Endothelial cell of umbilical vein (primary cell): ENCODE results near the gene BRF1. TPM values are rescaled to one million over a fixed set of nuclear protein-coding genes. Genes with fewer than 3 reads are reported as not detected.

Experiments used
- BruUV-seq: library from RNA; stranded (reverse); fragments of 400-500 nt; replicated peaks from 2 replicates; lab custom pipeline; 2021; lab: Mats Ljungman, UMichigan
- CTCF ChIA-PET: fragments of 300-600, 350-600 bp; sonication (Branson Sonifier 250); formaldehyde crosslinking; loops from one replicate; lab custom pipeline; 2021; ENCODE audit warnings: antibody characterized with exemption, inconsistent platforms; lab: Charles Lee
- POLR2A ChIA-PET: fragments of 300-600, 350-600 bp; sonication (Branson Sonifier 250); formaldehyde crosslinking; loops from one replicate; lab custom pipeline; 2021; ENCODE audit warnings: antibody characterized with exemption, inconsistent platforms; lab: Charles Lee
- DNase-seq: peaks from one replicate; pipeline ENCODE4 v3.0.0-alpha.2; 2011; ENCODE audit warnings: low read depth, low spot score
- FAIRE-seq: peaks from 2 replicates; lab custom pipeline; 2011; peaks lifted over from hg19 to GRCh38; lab: Jason Lieb, UNC
- H2AFZ ChIP-seq: 2 replicates; pipeline ENCODE4 v1.6.0; 2012; ENCODE audit warnings: low read depth, low read length, control low read depth, inconsistent platforms
- H3K27ac ChIP-seq: 2 replicates; pipeline ENCODE4 v1.5.1; 2011; ENCODE audit warnings: low read depth, mild to moderate bottlenecking, control low read depth, low read length, moderate library complexity; ENCODE audit not compliant: insufficient read depth
- H3K27me3 ChIP-seq, 2 experiments: 2 replicates each; pipeline versions ENCODE4 v1.6.0 to v1.6.1; 2011; ENCODE audit warnings: low read length in 2 of 2, mixed read lengths in 1 of 2; ENCODE audit not compliant: control insufficient read depth in 2 of 2, insufficient read depth in 2 of 2
- H3K36me3 ChIP-seq, 2 experiments: 2 replicates in 1 of 2; 3 replicates in 1 of 2; pipeline ENCODE4 v1.5.1; 2011; ENCODE audit warnings: low read length in 2 of 2, mild to moderate bottlenecking in 1 of 2, moderate library complexity in 1 of 2; ENCODE audit not compliant: control insufficient read depth in 2 of 2, insufficient read depth in 2 of 2; ENCODE audit errors: extremely low read depth in 1 of 2
- H3K4me1 ChIP-seq: 3 replicates; pipeline ENCODE4 v1.5.1; 2011; ENCODE audit warnings: mild to moderate bottlenecking, low read length; ENCODE audit not compliant: control insufficient read depth, insufficient read depth; ENCODE audit errors: extremely low read depth
- H3K4me2 ChIP-seq: 2 replicates; pipeline ENCODE4 v1.6.1; 2011; ENCODE audit warnings: low read length, control low read depth, mixed read lengths; ENCODE audit not compliant: insufficient read depth
- H3K4me3 ChIP-seq, 3 experiments: fragments of 200-600 bp in 1 of 3; sonication (generic), shearing (Covaris generic) in 1 of 3; replicated peaks in 1 of 3; 2 replicates each; pipeline ENCODE4 v1.5.1; 2011 to 2016; ENCODE audit warnings: control low read depth in 3 of 3, low read length in 3 of 3, mild to moderate bottlenecking in 2 of 3, inconsistent platforms in 1 of 3, low read depth in 1 of 3, moderate library complexity in 1 of 3; ENCODE audit not compliant: insufficient read depth in 1 of 3
- H3K79me2 ChIP-seq: 2 replicates; pipeline ENCODE4 v1.6.0; 2012; ENCODE audit warnings: low read length, inconsistent platforms; ENCODE audit not compliant: control insufficient read depth, insufficient read depth
- H3K9ac ChIP-seq: replicated peaks from 2 replicates; pipeline ENCODE3; 2011; ENCODE audit warnings: low read length, control low read depth; ENCODE audit not compliant: insufficient read depth; ENCODE audit errors: extremely low read depth
- H3K9me1 ChIP-seq: replicated peaks from 3 replicates; pipeline ENCODE4 v1.6.0; 2011; ENCODE audit warnings: mild to moderate bottlenecking, low read length; ENCODE audit not compliant: control insufficient read depth, insufficient read depth; ENCODE audit errors: extremely low read depth
- H3K9me3 ChIP-seq: replicated peaks from 2 replicates; pipeline ENCODE4 v1.5.1; 2012; ENCODE audit warnings: low read length, inconsistent platforms; ENCODE audit not compliant: control insufficient read depth, insufficient read depth
- H4K20me1 ChIP-seq: replicated peaks from 2 replicates; pipeline ENCODE3; 2011; ENCODE audit warnings: mild to moderate bottlenecking, low read length; ENCODE audit not compliant: control insufficient read depth, insufficient read depth; ENCODE audit errors: extremely low read depth
- EZH2 ChIP-seq: IDR thresholded peaks from 2 replicates; pipeline ENCODE4 v1.6.1; 2012; ENCODE audit warnings: borderline replicate concordance, low read depth, mild to moderate bottlenecking, moderate library complexity, low read length, inconsistent platforms; ENCODE audit not compliant: severe bottlenecking
- FOS ChIP-seq: IDR thresholded peaks from 2 replicates; pipeline ENCODE4 v1.6.1; 2011; ENCODE audit warnings: mild to moderate bottlenecking, low read length, moderate library complexity, borderline replicate concordance; ENCODE audit not compliant: insufficient read depth
- GATA2 ChIP-seq: IDR thresholded peaks from 2 replicates; pipeline ENCODE4 v1.7.0; 2011; ENCODE audit warnings: low read depth, mild to moderate bottlenecking, moderate library complexity, mixed read lengths, low read length; ENCODE audit not compliant: insufficient read length, insufficient read depth
- JUN ChIP-seq: IDR thresholded peaks from 2 replicates; pipeline ENCODE4 v1.6.1; 2011; ENCODE audit warnings: borderline replicate concordance, low read depth; ENCODE audit not compliant: insufficient read length, insufficient read depth
- MYC ChIP-seq: IDR thresholded peaks from one replicate; pipeline ENCODE4 v1.6.1; 2011; ENCODE audit warnings: mild to moderate bottlenecking, low read depth, low read length
- POLR2A ChIP-seq: IDR thresholded peaks from 2 replicates; pipeline ENCODE4 v1.6.1; 2012; ENCODE audit warnings: low read depth, mild to moderate bottlenecking, control low read depth, low read length
- POLR2AphosphoS5 ChIP-seq: IDR thresholded peaks from 2 replicates; pipeline ENCODE4 v1.6.1; 2012; ENCODE audit warnings: low read depth, mild to moderate bottlenecking, control low read depth, low read length, moderate library complexity; ENCODE audit not compliant: insufficient read depth
- dilution Hi-C: fragments of 300-500 bp; cut with MboI; formaldehyde crosslinking; loops from one replicate; pipeline ENCODE4 v1.15.0; 2019; ENCODE audit warnings: low sequenced_read_pairs; ENCODE audit not compliant: extremely low pct_ligation_motif_present
- intact Hi-C: fragments of 100-400 bp; cut with micrococcal nuclease; formaldehyde crosslinking; loops from one replicate; pipeline ENCODE4 v1.10.0; 2022
- polyA plus RNA-seq, 4 experiments: library from polyadenylated mRNA; depleted of rRNA in 3 of 4; stranded (reverse) in 3 of 4; unstranded in 1 of 4; fragments of >200 nt; gene quantifications; 2 replicates each; pipeline versions ENCODE4 v1.2.1 to v1.2.3, GENCODE V29; 2011 to 2012; ENCODE audit warnings: missing spikeins in 1 of 4
- total RNA-seq: library from RNA; stranded (reverse); gene quantifications from 2 replicates; pipeline ENCODE4 v1.2.3, GENCODE V29; 2021
- TF ChIP-seq, protein P1 (sequence below), 2 donors: IDR thresholded peaks; 1 replicate in 1 of 2; 2 replicates in 1 of 2; pipeline ENCODE4 v1.5.1; 2011; ENCODE audit warnings: low read length in 2 of 2, mild to moderate bottlenecking in 2 of 2, moderate library complexity in 2 of 2, control low read depth in 1 of 2, inconsistent platforms in 1 of 2, low read depth in 1 of 2; ENCODE audit not compliant: insufficient read depth in 1 of 2; ENCODE audit errors: extremely low read depth in 1 of 2
- TF ChIP-seq, protein P2 (sequence below): IDR thresholded peaks from 2 replicates; pipeline ENCODE4 v1.6.1; 2011; ENCODE audit not compliant: insufficient read depth, insufficient read length

The BRF1 gene
- total and polyA plus RNA-seq, 2 donors (not counting 3 experiments of a cell fraction or from before 2014, with no cell fraction given): 19.0 to 47.2 TPM

DNA sequence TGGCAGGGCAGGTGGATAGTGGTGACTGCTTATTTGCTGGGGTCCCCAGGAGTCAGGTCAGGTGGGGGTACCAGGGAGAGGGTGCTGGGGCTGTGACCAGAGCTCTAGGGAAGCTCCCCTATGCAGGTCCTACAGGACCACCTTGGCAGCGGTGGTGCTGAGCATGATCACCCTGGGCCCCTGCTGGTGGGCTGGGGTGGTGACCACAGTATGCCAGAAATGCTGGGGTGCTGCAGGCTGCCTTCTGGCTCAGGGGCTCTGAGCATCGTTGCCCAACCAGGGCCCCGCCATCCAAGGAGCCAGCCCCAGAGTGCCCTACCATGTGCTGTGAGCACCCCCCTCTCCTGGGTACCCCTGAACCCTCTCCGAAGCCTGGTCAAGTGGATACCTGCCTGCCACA is 102.2 kb downstream of the BRF1 start:
- Histone ChIP-seq H3K27me3 (no peaks in the 10 kb centered on the region), H3K9me3 (no peaks in the 10 kb centered on the region), H3K4me1 (peaks cover 63% of the 10 kb centered on the region), H3K79me2 (no peaks in the 10 kb centered on the region), H4K20me1 (no peaks in the 10 kb centered on the region), H3K4me2 (peak overlapping the region; percentile 51), H3K36me3 (no peaks in the 10 kb centered on the region), H2AFZ (no peak overlapping the region), H3K27ac (peak overlapping the region; percentile 72), H3K9me1 (no peaks in the 10 kb centered on the region), H3K9ac (peak overlapping the region; percentile 14), H3K4me3 (no peak overlapping the region)
- intact Hi-C loops (loop anchor here (5.0 kb wide), 1 partner anchor 294 kb away; the partner anchor contains the start of gene TEDC1), dilution Hi-C loops (no loop called here)
- no peak for TF ChIP-seq FOS
- no peak for TF ChIP-seq POLR2A
- TF ChIP-seq, protein P1, sequence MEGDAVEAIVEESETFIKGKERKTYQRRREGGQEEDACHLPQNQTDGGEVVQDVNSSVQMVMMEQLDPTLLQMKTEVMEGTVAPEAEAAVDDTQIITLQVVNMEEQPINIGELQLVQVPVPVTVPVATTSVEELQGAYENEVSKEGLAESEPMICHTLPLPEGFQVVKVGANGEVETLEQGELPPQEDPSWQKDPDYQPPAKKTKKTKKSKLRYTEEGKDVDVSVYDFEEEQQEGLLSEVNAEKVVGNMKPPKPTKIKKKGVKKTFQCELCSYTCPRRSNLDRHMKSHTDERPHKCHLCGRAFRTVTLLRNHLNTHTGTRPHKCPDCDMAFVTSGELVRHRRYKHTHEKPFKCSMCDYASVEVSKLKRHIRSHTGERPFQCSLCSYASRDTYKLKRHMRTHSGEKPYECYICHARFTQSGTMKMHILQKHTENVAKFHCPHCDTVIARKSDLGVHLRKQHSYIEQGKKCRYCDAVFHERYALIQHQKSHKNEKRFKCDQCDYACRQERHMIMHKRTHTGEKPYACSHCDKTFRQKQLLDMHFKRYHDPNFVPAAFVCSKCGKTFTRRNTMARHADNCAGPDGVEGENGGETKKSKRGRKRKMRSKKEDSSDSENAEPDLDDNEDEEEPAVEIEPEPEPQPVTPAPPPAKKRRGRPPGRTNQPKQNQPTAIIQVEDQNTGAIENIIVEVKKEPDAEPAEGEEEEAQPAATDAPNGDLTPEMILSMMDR (IDR thresholded peaks at IDR 0.05; ENCODE audit: extremely low read depth in 1 of 2, insufficient read depth in 1 of 2, low read depth in 1 of 2, low read length in 2 of 2): peak in 1 of 2 donors; percentile 20
- no peak for TF ChIP-seq POLR2AphosphoS5
- no TSS peak for BruUV-seq
- ChIA-PET CTCF (interaction anchor here (0.8 to 9.7 kb wide), 5 partner anchors 9 to 108 kb away, joined by 3 to 94 read pairs (median 5); partner anchors contain the start of genes JAG2 and NUDT14), POLR2A (interaction anchor here (1.0 kb wide), 1 partner anchor 30 kb away, joined by 3 read pairs; the partner anchor contains the start of gene JAG2)
- no peak for FAIRE-seq
- no peak for DNase-seq

DNA sequence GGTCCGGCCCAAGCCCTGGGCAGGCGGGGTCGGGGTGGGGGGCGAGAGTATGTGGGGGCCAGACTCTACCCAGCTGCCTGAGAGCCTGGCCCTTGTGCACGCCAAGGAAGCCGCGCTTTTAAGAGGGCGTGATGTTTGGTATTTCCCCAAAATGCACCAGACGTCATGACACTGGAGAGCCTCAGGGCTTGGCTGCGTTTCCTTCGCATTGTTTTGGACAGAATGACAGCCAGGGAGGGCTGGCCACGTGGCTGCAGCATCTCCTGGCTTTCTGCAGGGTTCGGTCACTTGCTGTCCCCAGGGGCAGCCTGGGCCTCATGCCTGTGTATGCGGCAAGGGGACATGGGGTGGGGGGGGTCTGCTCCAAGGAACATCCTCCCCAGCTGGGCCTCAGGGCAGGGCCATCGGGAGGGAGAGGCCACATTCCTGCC is 103.6 kb downstream of the BRF1 start:
- H3K9ac ChIP-seq: peak overlapping the region; percentile 76
- H3K9me1 ChIP-seq: no peaks in the 10 kb centered on the region
- no peaks in the 10 kb centered on the region for H3K79me2 ChIP-seq
- CTCF ChIA-PET: interaction anchor here (1.1 to 9.7 kb wide), 4 partner anchors 27 to 155 kb away, joined by 3 to 94 read pairs (median 13); partner anchors contain the start of gene JAG2
- peak overlapping the region; percentile 87 for H3K27ac ChIP-seq
- H3K4me1 ChIP-seq: peaks cover 72% of the 10 kb centered on the region
- H4K20me1 ChIP-seq: no peaks in the 10 kb centered on the region
- no TSS peak for BruUV-seq
- H3K4me2 ChIP-seq: no peak overlapping the region
- H3K4me3 ChIP-seq: no peak overlapping the region
- POLR2A ChIA-PET: interaction anchor here (0.6 to 0.7 kb wide), 2 partner anchors 22 to 1350 kb away, joined by 3 to 4 read pairs; partner anchors contain the start of gene PPP1R13B
- DNase-seq: no peak
- no peaks in the 10 kb centered on the region for H3K36me3 ChIP-seq
- dilution Hi-C loops: no loop called here
- intact Hi-C loops: loop anchor here (2.0 to 5.0 kb wide), 3 partner anchors 106 to 295 kb away; partner anchors contain the start of genes CRIP2 and TEDC1
- H2AFZ ChIP-seq: no peak overlapping the region
- no peak for TF ChIP-seq POLR2AphosphoS5
- TF ChIP-seq MYC: peak; percentile 88
- TF ChIP-seq JUN: no peak
- TF ChIP-seq, protein P2, sequence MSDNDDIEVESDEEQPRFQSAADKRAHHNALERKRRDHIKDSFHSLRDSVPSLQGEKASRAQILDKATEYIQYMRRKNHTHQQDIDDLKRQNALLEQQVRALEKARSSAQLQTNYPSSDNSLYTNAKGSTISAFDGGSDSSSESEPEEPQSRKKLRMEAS: peak; percentile 89
- TF ChIP-seq GATA2: no peak
- TF ChIP-seq EZH2: no peak
- TF ChIP-seq, protein P1 (IDR thresholded peaks at IDR 0.05; ENCODE audit: extremely low read depth in 1 of 2, insufficient read depth in 1 of 2, low read depth in 1 of 2, low read length in 2 of 2): no peak
- no peak for TF ChIP-seq FOS
- no peak for TF ChIP-seq POLR2A
- H3K9me3 ChIP-seq: no peaks in the 10 kb centered on the region
- peak; percentile 88 for FAIRE-seq
- H3K27me3 ChIP-seq: no peaks in the 10 kb centered on the region
